Cortex of kidney (tissue), 1 donor: ENCODE results near the gene RASA2.

Experiments used
- DNase-seq: peaks from one replicate; lab custom pipeline; 2025; lab: John Stamatoyannopoulos, UW

RASA2 gene

GRCh38 chr3:141644931-141645330 is 158.1 kb downstream of the RASA2 start:
- DNase-seq = no peak

GRCh38 chr3:141646760-141647561 is 160.1 kb downstream of the RASA2 start:
- DNase-seq = no peak

GRCh38 chr3:141647562-141647915 is 160.7 kb downstream of the RASA2 start:
- DNase-seq = no peak

GRCh38 chr3:141648055-141648910 is 161.5 kb downstream of the RASA2 start:
- no peak for DNase-seq

- DNase-seq = no peak
These were observed 163.0 kb downstream of the RASA2 start for GRCh38 chr3:141649871-141650270.

GRCh38 chr3:141650783-141651182 is 164.0 kb downstream of the RASA2 start:
- no peak for DNase-seq

- no peak for DNase-seq
These were observed 164.6 kb downstream of the RASA2 start for GRCh38 chr3:141651409-141651808.

- DNase-seq = no peak
These were observed 165.5 kb downstream of the RASA2 start for GRCh38 chr3:141652349-141652748.

- no peak for DNase-seq
These were observed 167.0 kb downstream of the RASA2 start for GRCh38 chr3:141653847-141654246.

GRCh38 chr3:141655801-141656200 is 169.0 kb downstream of the RASA2 start:
- no peak for DNase-seq

- DNase-seq = no peak
These were observed 169.9 kb downstream of the RASA2 start for GRCh38 chr3:141656771-141657170.

GRCh38 chr3:141657516-141657915 is 170.7 kb downstream of the RASA2 start:
- DNase-seq = no peak

GRCh38 chr3:141659821-141660613 is 173.2 kb downstream of the RASA2 start:
- no peak for DNase-seq

- no peak for DNase-seq
These were observed 173.8 kb downstream of the RASA2 start for GRCh38 chr3:141660614-141660947.

- DNase-seq = no peak
These were observed 174.7 kb downstream of the RASA2 start for GRCh38 chr3:141661229-141662196.

- DNase-seq = no peak
These were observed 177.2 kb downstream of the RASA2 start for GRCh38 chr3:141663993-141664392.
